Retinal pigment epithelial cell (primary cell): ENCODE data around the gene MAN1C1.

ENCODE experiments used
- DNase-seq: peaks from one replicate; pipeline ENCODE4 v3.0.0-alpha.2; 2010; ENCODE audit warnings: low read depth
- H3K4me3 ChIP-seq: 2 replicates; pipeline ENCODE4 v1.5.1; 2011; ENCODE audit warnings: mild to moderate bottlenecking, low read length, control low read depth, moderate library complexity
- CTCF ChIP-seq: conservative IDR thresholded peaks from 2 replicates; pipeline ENCODE4 v1.5.1; 2011; ENCODE audit warnings: low read depth, low read length, control low read depth, inconsistent platforms

Gene MAN1C1

GRCh38 chr1:25648681-25649440 lies 32.3 kb downstream of the MAN1C1 start:
- H3K4me3 ChIP-seq, result no peak overlapping the region
- DNase-seq, result peak; percentile 49
- no peak for TF ChIP-seq CTCF

- no peak overlapping the region for H3K4me3 ChIP-seq
- no peak for TF ChIP-seq CTCF
- no peak for DNase-seq
These were observed 33.1 kb downstream of the MAN1C1 start for GRCh38 chr1:25649505-25650288.

GRCh38 chr1:25650289-25650576 lies 33.6 kb downstream of the MAN1C1 start:
- no peak for DNase-seq
- no peak for TF ChIP-seq CTCF

GRCh38 chr1:25651036-25651640 lies 34.5 kb downstream of the MAN1C1 start:
- no peak overlapping the region for H3K4me3 ChIP-seq
- no peak for DNase-seq
- TF ChIP-seq CTCF, result no peak

More at GRCh38 chr1:25650289-25650576, 33.6 kb downstream of the MAN1C1 start:
- H3K4me3 ChIP-seq, result no peak overlapping the region

GRCh38 chr1:25651824-25652741 lies 35.5 kb downstream of the MAN1C1 start:
- no peak overlapping the region for H3K4me3 ChIP-seq
- DNase-seq, result no peak
- no peak for TF ChIP-seq CTCF

- no peak for DNase-seq
- no peak overlapping the region for H3K4me3 ChIP-seq
- TF ChIP-seq CTCF, result no peak
These were observed 37.0 kb downstream of the MAN1C1 start for GRCh38 chr1:25653558-25653957.
